ENCODE measurements around the gene NRIP1.
A peak's percentile ranks its signal among the peaks of the same experiment; 100 is the strongest.

GRCh38 chr21:15063814-15064575 lies 805 bp downstream of the NRIP1 start:
- no peak for TF ChIP-seq CTCF (IDR thresholded peaks at IDR 0.05)
- TF ChIP-seq POLR2AphosphoS5 (IDR thresholded peaks at IDR 0.05; ENCODE audit: insufficient read depth in 1 of 2, low read depth in 1 of 2) = peak in 1 of 2 donors; percentile 31

Measured in vagina (tissue), 2 donors.